ENCODE results near the gene PPP2R5E. TPM values are rescaled to one million over a fixed set of nuclear protein-coding genes. Genes with fewer than 3 reads are reported as not detected.

Gene PPP2R5E
- total and polyA plus RNA-seq, 8 donors = 33.4 to 45.3 (median 38.5) TPM

DNA sequence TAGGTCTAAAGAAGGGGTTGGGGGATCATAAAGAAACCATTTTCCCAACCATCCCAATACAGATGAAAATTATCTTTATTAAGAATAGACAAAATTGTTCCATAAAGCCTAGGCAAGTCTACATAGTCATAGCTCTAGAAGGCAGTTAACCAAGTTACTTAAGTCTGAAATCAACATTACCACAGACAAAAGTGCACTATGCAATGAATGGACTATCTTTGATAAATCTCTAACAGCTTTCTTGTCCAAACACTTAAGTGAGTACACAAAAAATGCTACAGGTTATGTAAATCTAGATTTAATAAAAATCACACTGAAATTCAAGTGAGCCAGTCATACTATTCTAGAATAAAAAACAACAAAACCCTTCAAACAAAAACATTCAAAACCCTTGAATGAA lies 137.5 kb downstream of the PPP2R5E start:
- H3K27ac ChIP-seq = no peak overlapping the region
- ATAC-seq = peak; percentile 73

DNA sequence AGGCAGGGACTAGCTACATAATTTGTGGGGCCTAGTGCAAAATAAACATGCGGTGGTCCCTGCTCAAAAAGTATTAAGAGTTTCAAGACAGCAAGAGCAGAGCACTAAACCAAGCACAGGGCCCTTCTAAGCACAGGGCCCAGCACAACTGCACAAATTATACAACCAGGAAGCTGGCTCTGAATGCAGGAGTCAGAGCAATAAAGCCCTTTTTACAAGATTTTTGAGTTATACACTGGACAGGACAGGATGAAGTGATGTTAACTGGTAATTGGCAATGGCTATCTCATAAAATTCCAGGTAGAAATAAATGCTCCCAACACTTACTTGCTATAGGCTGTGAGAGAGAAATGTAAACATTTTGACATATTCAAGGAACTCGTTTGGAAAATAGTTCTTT lies 138.3 kb downstream of the PPP2R5E start:
- ATAC-seq = no peak
- TF ChIP-seq, protein P1, sequence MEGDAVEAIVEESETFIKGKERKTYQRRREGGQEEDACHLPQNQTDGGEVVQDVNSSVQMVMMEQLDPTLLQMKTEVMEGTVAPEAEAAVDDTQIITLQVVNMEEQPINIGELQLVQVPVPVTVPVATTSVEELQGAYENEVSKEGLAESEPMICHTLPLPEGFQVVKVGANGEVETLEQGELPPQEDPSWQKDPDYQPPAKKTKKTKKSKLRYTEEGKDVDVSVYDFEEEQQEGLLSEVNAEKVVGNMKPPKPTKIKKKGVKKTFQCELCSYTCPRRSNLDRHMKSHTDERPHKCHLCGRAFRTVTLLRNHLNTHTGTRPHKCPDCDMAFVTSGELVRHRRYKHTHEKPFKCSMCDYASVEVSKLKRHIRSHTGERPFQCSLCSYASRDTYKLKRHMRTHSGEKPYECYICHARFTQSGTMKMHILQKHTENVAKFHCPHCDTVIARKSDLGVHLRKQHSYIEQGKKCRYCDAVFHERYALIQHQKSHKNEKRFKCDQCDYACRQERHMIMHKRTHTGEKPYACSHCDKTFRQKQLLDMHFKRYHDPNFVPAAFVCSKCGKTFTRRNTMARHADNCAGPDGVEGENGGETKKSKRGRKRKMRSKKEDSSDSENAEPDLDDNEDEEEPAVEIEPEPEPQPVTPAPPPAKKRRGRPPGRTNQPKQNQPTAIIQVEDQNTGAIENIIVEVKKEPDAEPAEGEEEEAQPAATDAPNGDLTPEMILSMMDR (IDR thresholded peaks at IDR 0.05) = no peak
- Histone ChIP-seq H3K4me1 (no peaks in the 10 kb centered on the region), H3K36me3 (peaks cover 0 to 6% of the 10 kb centered on the region in 2 donors), H3K4me3 (no peak overlapping the region), H3K27ac (no peak overlapping the region), H3K9me3 (no peaks in the 10 kb centered on the region), H3K27me3 (no peaks in the 10 kb centered on the region)
- DNase-seq = no peak
- intact Hi-C loops (cut with DNase I) = no loop called here

More for the DNA sequence above, 137.5 kb downstream of the PPP2R5E start:
- Histone ChIP-seq H3K27me3 (no peaks in the 10 kb centered on the region), H3K9me3 (no peaks in the 10 kb centered on the region), H3K4me3 (no peak overlapping the region), H3K36me3 (peaks cover 0 to 6% of the 10 kb centered on the region in 2 donors), H3K4me1 (no peaks in the 10 kb centered on the region)
- DNase-seq = peak in 1 of 4 donors; percentile 12
- intact Hi-C loops (cut with DNase I) = no loop called here
- TF ChIP-seq, protein P1 (IDR thresholded peaks at IDR 0.05) = no peak

GRCh38 chr14:63401646-63402045 lies 141.5 kb downstream of the PPP2R5E start:
- H3K9me3 ChIP-seq = no peaks in the 10 kb centered on the region

DNA sequence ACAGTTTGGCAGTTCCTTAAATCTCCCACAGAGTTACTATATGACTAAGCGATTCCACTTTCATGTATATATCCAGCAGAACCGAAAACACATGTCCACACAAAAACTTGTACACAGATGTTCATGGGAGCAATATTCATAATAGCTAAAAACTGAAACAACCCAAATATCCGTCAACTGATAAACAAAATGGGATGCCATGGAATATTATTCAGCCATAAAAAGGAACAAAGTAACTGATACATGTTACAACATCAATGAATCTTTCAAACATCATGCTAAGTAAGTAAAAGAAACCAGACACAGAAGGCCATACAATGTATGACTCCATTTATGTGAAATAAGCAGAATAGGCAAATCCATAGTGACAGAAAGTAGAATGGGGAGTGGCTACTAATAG lies 144.2 kb downstream of the PPP2R5E start:
- no peaks in the 10 kb centered on the region for H3K4me1 ChIP-seq
- DNase-seq (no peak), ATAC-seq (no peak)
- intact Hi-C loops (cut with DNase I) = loop anchor here in 1 of 2 donors (10.0 kb wide), 1 partner anchor 146 kb away; the partner anchor contains the start of gene PPP2R5E
- H3K4me3 ChIP-seq = no peak overlapping the region
- no peaks in the 10 kb centered on the region for H3K9me3 ChIP-seq
- no peak overlapping the region for H3K27ac ChIP-seq
- peaks cover 0 to 4% of the 10 kb centered on the region in 2 donors for H3K36me3 ChIP-seq
- TF ChIP-seq, protein P1 (IDR thresholded peaks at IDR 0.05) = no peak
- no peaks in the 10 kb centered on the region for H3K27me3 ChIP-seq

More at GRCh38 chr14:63401646-63402045, 141.5 kb downstream of the PPP2R5E start:
- Histone ChIP-seq H3K4me3 (no peak overlapping the region), H3K4me1 (no peaks in the 10 kb centered on the region), H3K36me3 (no peaks in the 10 kb centered on the region), H3K27ac (no peak overlapping the region), H3K27me3 (no peaks in the 10 kb centered on the region)
- DNase-seq = no peak
- peak; percentile 43 for ATAC-seq
- TF ChIP-seq, protein P1 (IDR thresholded peaks at IDR 0.05) = no peak
- intact Hi-C loops (cut with DNase I) = no loop called here

GRCh38 chr14:63394841-63395240 lies 148.3 kb downstream of the PPP2R5E start:
- intact Hi-C loops (cut with DNase I) = loop anchor here in 1 of 2 donors (10.0 kb wide), 1 partner anchor 150 kb away; the partner anchor contains the start of gene PPP2R5E
- Histone ChIP-seq H3K36me3 (peaks cover 0 to 35% of the 10 kb centered on the region in 2 donors), H3K27me3 (no peaks in the 10 kb centered on the region), H3K4me1 (no peaks in the 10 kb centered on the region), H3K9me3 (no peaks in the 10 kb centered on the region), H3K4me3 (no peak overlapping the region), H3K27ac (no peak overlapping the region)
- TF ChIP-seq, protein P1 (IDR thresholded peaks at IDR 0.05) = no peak
- DNase-seq = no peak
- no peak for ATAC-seq

Measured in left lung (tissue), 10 donors.